Measurements from ENCODE around the gene NTRK1.

DNA sequence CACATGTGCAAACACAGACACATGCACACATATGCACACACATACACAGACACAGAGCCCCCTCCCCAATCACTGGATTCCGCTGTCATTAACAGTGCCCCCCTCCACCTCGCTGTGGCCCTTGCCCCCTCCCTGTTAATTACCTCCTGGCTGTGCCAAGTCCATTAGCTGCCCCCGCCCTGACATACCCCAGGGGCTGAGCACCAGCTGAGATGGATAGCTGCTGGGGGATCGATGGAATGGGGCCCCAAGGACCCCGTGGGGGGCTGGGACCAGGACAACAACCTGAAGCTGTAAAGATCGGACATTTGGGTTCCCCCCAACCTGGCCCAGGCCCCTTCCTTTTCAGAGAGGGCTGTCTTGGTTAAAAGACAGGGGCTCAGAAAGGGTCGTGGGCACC lies 23.3 kb downstream of the NTRK1 start:
- TF ChIP-seq ZBTB1 (tag by site-specific recombination; IDR thresholded peaks at IDR 0.05) (no peak), PRDM1 (tag by site-specific recombination; IDR thresholded peaks at IDR 0.05) (no peak), ZNF391 (tag by site-specific recombination; IDR thresholded peaks at IDR 0.05; ENCODE audit: borderline replicate concordance, low read depth) (no peak)
- TF ChIP-seq, protein P1, sequence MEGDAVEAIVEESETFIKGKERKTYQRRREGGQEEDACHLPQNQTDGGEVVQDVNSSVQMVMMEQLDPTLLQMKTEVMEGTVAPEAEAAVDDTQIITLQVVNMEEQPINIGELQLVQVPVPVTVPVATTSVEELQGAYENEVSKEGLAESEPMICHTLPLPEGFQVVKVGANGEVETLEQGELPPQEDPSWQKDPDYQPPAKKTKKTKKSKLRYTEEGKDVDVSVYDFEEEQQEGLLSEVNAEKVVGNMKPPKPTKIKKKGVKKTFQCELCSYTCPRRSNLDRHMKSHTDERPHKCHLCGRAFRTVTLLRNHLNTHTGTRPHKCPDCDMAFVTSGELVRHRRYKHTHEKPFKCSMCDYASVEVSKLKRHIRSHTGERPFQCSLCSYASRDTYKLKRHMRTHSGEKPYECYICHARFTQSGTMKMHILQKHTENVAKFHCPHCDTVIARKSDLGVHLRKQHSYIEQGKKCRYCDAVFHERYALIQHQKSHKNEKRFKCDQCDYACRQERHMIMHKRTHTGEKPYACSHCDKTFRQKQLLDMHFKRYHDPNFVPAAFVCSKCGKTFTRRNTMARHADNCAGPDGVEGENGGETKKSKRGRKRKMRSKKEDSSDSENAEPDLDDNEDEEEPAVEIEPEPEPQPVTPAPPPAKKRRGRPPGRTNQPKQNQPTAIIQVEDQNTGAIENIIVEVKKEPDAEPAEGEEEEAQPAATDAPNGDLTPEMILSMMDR (tag by site-specific recombination; IDR thresholded peaks at IDR 0.05): no peak
- TF ChIP-seq, protein P2, sequence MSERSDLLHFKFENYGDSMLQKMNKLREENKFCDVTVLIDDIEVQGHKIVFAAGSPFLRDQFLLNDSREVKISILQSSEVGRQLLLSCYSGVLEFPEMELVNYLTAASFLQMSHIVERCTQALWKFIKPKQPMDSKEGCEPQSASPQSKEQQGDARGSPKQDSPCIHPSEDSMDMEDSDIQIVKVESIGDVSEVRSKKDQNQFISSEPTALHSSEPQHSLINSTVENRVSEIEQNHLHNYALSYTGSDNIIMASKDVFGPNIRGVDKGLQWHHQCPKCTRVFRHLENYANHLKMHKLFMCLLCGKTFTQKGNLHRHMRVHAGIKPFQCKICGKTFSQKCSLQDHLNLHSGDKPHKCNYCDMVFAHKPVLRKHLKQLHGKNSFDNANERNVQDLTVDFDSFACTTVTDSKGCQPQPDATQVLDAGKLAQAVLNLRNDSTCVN (tag by site-specific recombination; optimal IDR thresholded peaks at IDR 0.05): no peak

All from HEK293 (cell line).